ENCODE results near the gene ZNF609. TPM values are rescaled to one million over a fixed set of nuclear protein-coding genes. Genes with fewer than 3 reads are reported as not detected.

Gene ZNF609
- total RNA-seq, 1 donor from 2014 or later: 21.5 TPM

GRCh38 chr15:64614519-64614918 is 154.1 kb downstream of the ZNF609 start:
- H3K4me1 ChIP-seq: peaks cover 11% of the 10 kb centered on the region
- no peak overlapping the region for H2AFZ ChIP-seq (replicated peaks)
- no peak overlapping the region for H3K27ac ChIP-seq
- peaks cover 14% of the 10 kb centered on the region for H3F3A ChIP-seq (ENCODE audit: low read depth)
- Mint-ChIP-seq H3K27ac (no peak overlapping the region), H3K36me3 (peaks cover 4% of the 10 kb centered on the region), H3K4me1 (peaks cover 8% of the 10 kb centered on the region), H3K4me3 (no peak overlapping the region), H3K9me3 (no peaks in the 10 kb centered on the region), H3K27me3 (ENCODE audit: insufficient read depth, low read depth) (no peaks in the 10 kb centered on the region)
- H3K4me3 ChIP-seq: no peak overlapping the region
- H3K4me2 ChIP-seq: no peak overlapping the region
- DNase-seq (ENCODE audit: low spot score): no peak
- H3K36me3 ChIP-seq: no peaks in the 10 kb centered on the region
- H3K9ac ChIP-seq: no peak overlapping the region
- no peaks in the 10 kb centered on the region for H3K9me3 ChIP-seq (ENCODE audit: low read depth)
- no peaks in the 10 kb centered on the region for H3K27me3 ChIP-seq
- TF ChIP-seq, protein P1, sequence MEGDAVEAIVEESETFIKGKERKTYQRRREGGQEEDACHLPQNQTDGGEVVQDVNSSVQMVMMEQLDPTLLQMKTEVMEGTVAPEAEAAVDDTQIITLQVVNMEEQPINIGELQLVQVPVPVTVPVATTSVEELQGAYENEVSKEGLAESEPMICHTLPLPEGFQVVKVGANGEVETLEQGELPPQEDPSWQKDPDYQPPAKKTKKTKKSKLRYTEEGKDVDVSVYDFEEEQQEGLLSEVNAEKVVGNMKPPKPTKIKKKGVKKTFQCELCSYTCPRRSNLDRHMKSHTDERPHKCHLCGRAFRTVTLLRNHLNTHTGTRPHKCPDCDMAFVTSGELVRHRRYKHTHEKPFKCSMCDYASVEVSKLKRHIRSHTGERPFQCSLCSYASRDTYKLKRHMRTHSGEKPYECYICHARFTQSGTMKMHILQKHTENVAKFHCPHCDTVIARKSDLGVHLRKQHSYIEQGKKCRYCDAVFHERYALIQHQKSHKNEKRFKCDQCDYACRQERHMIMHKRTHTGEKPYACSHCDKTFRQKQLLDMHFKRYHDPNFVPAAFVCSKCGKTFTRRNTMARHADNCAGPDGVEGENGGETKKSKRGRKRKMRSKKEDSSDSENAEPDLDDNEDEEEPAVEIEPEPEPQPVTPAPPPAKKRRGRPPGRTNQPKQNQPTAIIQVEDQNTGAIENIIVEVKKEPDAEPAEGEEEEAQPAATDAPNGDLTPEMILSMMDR (IDR thresholded peaks at IDR 0.05): no peak
- no peak for TF ChIP-seq EZH2 (IDR thresholded peaks at IDR 0.05)
- H4K20me1 ChIP-seq (ENCODE audit: low read depth): peaks cover 37% of the 10 kb centered on the region
- peaks cover 93% of the 10 kb centered on the region for H3K79me2 ChIP-seq (ENCODE audit: low read depth)

- Histone ChIP-seq H4K20me1 (ENCODE audit: low read depth) (peaks cover 43% of the 10 kb centered on the region), H3K4me2 (peak overlapping the region; percentile 6), H3K4me1 (peaks cover 11% of the 10 kb centered on the region), H3K79me2 (ENCODE audit: low read depth) (peaks cover 92% of the 10 kb centered on the region), H3K27me3 (no peaks in the 10 kb centered on the region), H3K9ac (no peak overlapping the region), H3K9me3 (ENCODE audit: low read depth) (no peaks in the 10 kb centered on the region), H3F3A (ENCODE audit: low read depth) (peaks cover 14% of the 10 kb centered on the region), H3K36me3 (no peaks in the 10 kb centered on the region), H2AFZ (replicated peaks) (no peak overlapping the region), H3K4me3 (no peak overlapping the region), H3K27ac (peak overlapping the region; percentile 47)
- Mint-ChIP-seq H3K9me3 (no peaks in the 10 kb centered on the region), H3K27me3 (ENCODE audit: insufficient read depth, low read depth) (no peaks in the 10 kb centered on the region), H3K27ac (no peak overlapping the region), H3K36me3 (peaks cover 6% of the 10 kb centered on the region), H3K4me1 (peaks cover 3% of the 10 kb centered on the region), H3K4me3 (no peak overlapping the region)
- peak; percentile 7 for DNase-seq (ENCODE audit: low spot score)
- no peak for TF ChIP-seq EZH2 (IDR thresholded peaks at IDR 0.05)
- TF ChIP-seq, protein P1 (IDR thresholded peaks at IDR 0.05): no peak
- TF ChIP-seq EZH2phosphoT487 (IDR thresholded peaks at IDR 0.05): no peak
Observed at GRCh38 chr15:64617727-64618126, 157.3 kb downstream of the ZNF609 start.

GRCh38 chr15:64618138-64618537 is 157.8 kb downstream of the ZNF609 start:
- Histone ChIP-seq H2AFZ (replicated peaks) (no peak overlapping the region), H3F3A (ENCODE audit: low read depth) (peaks cover 14% of the 10 kb centered on the region), H3K79me2 (ENCODE audit: low read depth) (peaks cover 92% of the 10 kb centered on the region), H3K27me3 (no peaks in the 10 kb centered on the region), H3K36me3 (no peaks in the 10 kb centered on the region), H3K9me3 (ENCODE audit: low read depth) (no peaks in the 10 kb centered on the region), H4K20me1 (ENCODE audit: low read depth) (peaks cover 43% of the 10 kb centered on the region), H3K9ac (no peak overlapping the region), H3K4me3 (no peak overlapping the region), H3K4me1 (peaks cover 11% of the 10 kb centered on the region), H3K27ac (peak overlapping the region; percentile 47), H3K4me2 (no peak overlapping the region)
- peaks cover 3% of the 10 kb centered on the region for H3K4me1 Mint-ChIP-seq
- no peak overlapping the region for H3K4me3 Mint-ChIP-seq
- TF ChIP-seq, protein P1 (IDR thresholded peaks at IDR 0.05): no peak
- peaks cover 7% of the 10 kb centered on the region for H3K36me3 Mint-ChIP-seq
- no peak for DNase-seq (ENCODE audit: low spot score)
- no peaks in the 10 kb centered on the region for H3K9me3 Mint-ChIP-seq
- H3K27ac Mint-ChIP-seq: no peak overlapping the region
- H3K27me3 Mint-ChIP-seq (ENCODE audit: insufficient read depth, low read depth): no peaks in the 10 kb centered on the region

Data from neural progenitor cell (in vitro differentiated cells).